ENCODE measurements around the gene ABLIM1.
A peak's percentile ranks its signal among the peaks of the same experiment; 100 is the strongest.

The ABLIM1 gene

GRCh38 chr10:114519756-114520293, 138.2 kb downstream of the ABLIM1 start:
- H3K27ac ChIP-seq, result peak overlapping the region; percentile 25 to 64
- TF ChIP-seq CTCF (IDR thresholded peaks at IDR 0.05), result no peak
- no peak for DNase-seq (ENCODE audit: low spot score)
- H3K4me3 ChIP-seq, result no peak overlapping the region

GRCh38 chr10:114519306-114519669, 138.8 kb downstream of the ABLIM1 start:
- Histone ChIP-seq H3K27ac (peak overlapping the region; percentile 25 to 64), H3K4me3 (no peak overlapping the region)
- DNase-seq (ENCODE audit: low spot score), result no peak
- no peak for TF ChIP-seq CTCF (IDR thresholded peaks at IDR 0.05)

- no peak for DNase-seq (ENCODE audit: low spot score)
- peak overlapping the region; percentile 25 to 64 for H3K27ac ChIP-seq
- H3K4me3 ChIP-seq, result no peak overlapping the region
- TF ChIP-seq CTCF (IDR thresholded peaks at IDR 0.05), result no peak
Observed at GRCh38 chr10:114518401-114519305, 139.4 kb downstream of the ABLIM1 start.

- no peak for TF ChIP-seq CTCF (IDR thresholded peaks at IDR 0.05)
- DNase-seq (ENCODE audit: low spot score), result no peak
- Histone ChIP-seq H3K4me3 (no peak overlapping the region), H3K27ac (peak overlapping the region; percentile 7 to 35)
Observed at GRCh38 chr10:114517368-114518250, 140.5 kb downstream of the ABLIM1 start.

- Histone ChIP-seq H3K4me3 (no peak overlapping the region), H3K27ac (peak overlapping the region; percentile 7 to 38)
- no peak for TF ChIP-seq CTCF (IDR thresholded peaks at IDR 0.05)
- no peak for DNase-seq (ENCODE audit: low spot score)
Observed at GRCh38 chr10:114516356-114516755, 141.7 kb downstream of the ABLIM1 start.

- no peak for TF ChIP-seq CTCF (IDR thresholded peaks at IDR 0.05)
- no peak for DNase-seq (ENCODE audit: low spot score)
- H3K27ac ChIP-seq, result peak overlapping the region in 1 of 2 donors; percentile 38
- H3K4me3 ChIP-seq, result no peak overlapping the region
Observed at GRCh38 chr10:114515298-114515914, 142.7 kb downstream of the ABLIM1 start.

Data from coronary artery (tissue), 2 donors.